ENCODE measurements around the gene SEMA5A. TPM values are rescaled to one million over a fixed set of nuclear protein-coding genes. Genes with fewer than 3 reads are reported as not detected.

The SEMA5A gene
- total RNA-seq, 4 donors from 2014 or later: 2.3 to 4.7 (median 3.7) TPM

GRCh38 chr5:9057406-9058000 lies 488.4 kb downstream of the SEMA5A start:
- WGBS, 2 donors (ENCODE audit: low coverage in 1 of 2): 70 to 74% methylated on average over 3 of the region's 3 CpGs
- no peak overlapping the region for H3K27ac ChIP-seq
- no peaks in the 10 kb centered on the region for H3K4me1 ChIP-seq
- H3K9me3 ChIP-seq: no peaks in the 10 kb centered on the region
- no peak for ATAC-seq
- TF ChIP-seq POLR2AphosphoS5 (IDR thresholded peaks at IDR 0.05): no peak
- no peak for TF ChIP-seq POLR2A (IDR thresholded peaks at IDR 0.05)
- TF ChIP-seq CTCF (IDR thresholded peaks at IDR 0.05): no peak
- TF ChIP-seq EP300 (IDR thresholded peaks at IDR 0.05): no peak
- H3K4me3 ChIP-seq: no peak overlapping the region
- H3K36me3 ChIP-seq: peaks cover 0 to 4% of the 10 kb centered on the region in 2 donors
- H3K27me3 ChIP-seq: no peaks in the 10 kb centered on the region

DNA sequence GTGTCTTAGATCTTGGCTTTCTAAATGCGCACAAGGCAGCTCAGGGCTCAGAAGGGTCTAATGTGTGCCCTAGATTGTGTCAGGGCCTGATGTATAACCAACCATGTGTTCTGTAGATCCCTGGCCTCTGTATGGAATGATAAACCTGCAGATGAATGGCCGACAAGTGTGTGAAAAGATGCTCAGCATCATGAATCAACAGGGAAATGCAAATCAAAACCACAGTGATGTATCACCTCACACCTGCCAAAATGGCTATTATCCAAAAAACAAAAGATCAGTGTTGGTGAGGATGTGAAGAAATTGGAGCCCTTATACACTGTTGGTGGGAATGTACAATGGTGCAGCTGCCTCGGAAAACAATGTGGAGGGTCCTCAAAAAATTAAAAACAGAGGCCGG lies 489.8 kb downstream of the SEMA5A start:
- no peak overlapping the region for H3K4me3 ChIP-seq
- H3K9me3 ChIP-seq: no peaks in the 10 kb centered on the region
- no peak for ATAC-seq
- H3K4me1 ChIP-seq: no peaks in the 10 kb centered on the region
- TF ChIP-seq CTCF (IDR thresholded peaks at IDR 0.05) (no peak), POLR2A (IDR thresholded peaks at IDR 0.05) (no peak), EP300 (IDR thresholded peaks at IDR 0.05) (no peak), POLR2AphosphoS5 (IDR thresholded peaks at IDR 0.05) (no peak)
- no peaks in the 10 kb centered on the region for H3K36me3 ChIP-seq
- no peaks in the 10 kb centered on the region for H3K27me3 ChIP-seq
- 85 to 86% methylated on average over 3 of the region's 4 CpGs for WGBS, 2 donors (ENCODE audit: low coverage in 1 of 2)
- H3K27ac ChIP-seq: no peak overlapping the region

DNA sequence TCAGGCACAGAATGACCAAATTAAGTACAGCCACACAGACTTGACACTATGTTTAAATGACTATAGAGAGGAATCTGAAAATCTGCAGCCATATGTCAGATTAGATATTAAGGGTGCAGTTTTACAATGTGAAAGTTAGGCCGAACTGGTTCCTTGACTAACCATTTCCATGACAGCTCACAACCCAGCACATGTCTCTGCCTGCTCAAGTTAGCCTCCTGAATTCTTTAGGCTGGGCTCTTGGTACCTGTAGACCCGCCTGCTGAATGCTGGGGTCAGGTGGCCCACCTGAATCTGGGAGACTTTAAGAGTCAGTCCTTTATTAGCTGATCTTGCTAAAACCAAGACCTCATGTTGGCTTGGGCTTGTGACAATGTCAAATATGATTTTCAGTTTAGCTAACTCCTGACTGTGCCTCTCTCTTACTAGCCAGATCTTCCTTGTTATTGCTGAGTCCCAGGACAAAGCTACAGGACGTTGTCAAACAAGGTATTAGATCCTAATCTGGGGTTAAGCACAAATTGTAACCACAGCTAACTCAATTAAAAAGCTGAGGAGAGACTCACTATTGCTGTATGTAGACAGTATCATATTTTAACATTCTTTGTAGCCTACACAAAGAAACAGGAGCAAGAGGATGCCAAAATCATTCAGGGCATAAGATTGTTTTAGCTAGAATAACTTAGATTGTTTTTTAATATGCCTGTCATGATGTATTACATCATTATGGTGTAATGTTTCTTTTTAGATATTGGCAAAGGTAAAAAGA lies 490.9 kb downstream of the SEMA5A start:
- 72 to 80% methylated on average over 1 to 3 of the region's 3 CpGs for WGBS, 2 donors (ENCODE audit: low coverage in 1 of 2)
- H3K9me3 ChIP-seq: no peaks in the 10 kb centered on the region
- no peaks in the 10 kb centered on the region for H3K4me1 ChIP-seq
- TF ChIP-seq CTCF (IDR thresholded peaks at IDR 0.05) (no peak), POLR2A (IDR thresholded peaks at IDR 0.05) (no peak), EP300 (IDR thresholded peaks at IDR 0.05) (no peak), POLR2AphosphoS5 (IDR thresholded peaks at IDR 0.05) (no peak)
- no peaks in the 10 kb centered on the region for H3K27me3 ChIP-seq
- H3K4me3 ChIP-seq: no peak overlapping the region
- ATAC-seq: no peak
- no peaks in the 10 kb centered on the region for H3K36me3 ChIP-seq
- no peak overlapping the region for H3K27ac ChIP-seq

- TF ChIP-seq POLR2A (IDR thresholded peaks at IDR 0.05) (no peak), CTCF (IDR thresholded peaks at IDR 0.05) (no peak), EP300 (IDR thresholded peaks at IDR 0.05) (no peak), POLR2AphosphoS5 (IDR thresholded peaks at IDR 0.05) (no peak)
- Histone ChIP-seq H3K27me3 (no peaks in the 10 kb centered on the region), H3K36me3 (no peaks in the 10 kb centered on the region), H3K27ac (no peak overlapping the region), H3K4me1 (no peaks in the 10 kb centered on the region), H3K4me3 (no peak overlapping the region), H3K9me3 (no peaks in the 10 kb centered on the region)
- 67 to 76% methylated on average over 3 to 6 of the region's 6 CpGs for WGBS, 2 donors (ENCODE audit: low coverage in 1 of 2)
- no peak for ATAC-seq
Observed at GRCh38 chr5:9054322-9054721, 491.6 kb downstream of the SEMA5A start.

DNA sequence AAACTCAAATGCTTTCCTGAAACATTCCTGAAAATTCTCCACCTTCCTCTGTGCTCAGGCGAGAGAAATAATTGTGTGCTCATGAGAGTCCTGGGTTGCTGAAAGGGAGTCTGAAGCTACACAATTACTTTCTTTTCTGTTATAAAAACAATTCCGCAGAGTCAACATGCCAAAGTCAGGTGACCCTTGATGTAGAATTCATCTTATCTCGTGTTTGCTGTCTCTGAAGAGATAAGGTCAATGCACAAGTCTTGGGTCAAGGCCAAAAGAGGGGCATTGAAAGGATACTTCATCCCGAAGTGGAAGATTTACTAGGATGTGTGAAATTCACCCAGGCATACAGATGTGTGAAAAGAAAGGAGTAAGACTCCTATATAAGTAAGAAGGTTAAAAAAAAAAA lies 493.5 kb downstream of the SEMA5A start:
- no peak overlapping the region for H3K4me3 ChIP-seq
- no peaks in the 10 kb centered on the region for H3K9me3 ChIP-seq
- no peak for ATAC-seq
- H3K36me3 ChIP-seq: no peaks in the 10 kb centered on the region
- TF ChIP-seq EP300 (IDR thresholded peaks at IDR 0.05) (no peak), CTCF (IDR thresholded peaks at IDR 0.05) (no peak), POLR2A (IDR thresholded peaks at IDR 0.05) (no peak), POLR2AphosphoS5 (IDR thresholded peaks at IDR 0.05) (no peak)
- H3K27ac ChIP-seq: no peak overlapping the region
- WGBS, 2 donors (ENCODE audit: low coverage in 1 of 2): 58 to 71% methylated on average over 4 of the region's 4 CpGs
- no peaks in the 10 kb centered on the region for H3K4me1 ChIP-seq
- H3K27me3 ChIP-seq: no peaks in the 10 kb centered on the region

All from gastroesophageal sphincter (tissue), 4 donors.